H4 (cell line): ENCODE results near the gene ELOVL6. TPM values are rescaled to one million over a fixed set of nuclear protein-coding genes. Genes with fewer than 3 reads are reported as not detected.
A peak's percentile ranks its signal among the peaks of the same experiment; 100 is the strongest.
"Not testable (repeated sequence)": the region's sequence is repeated elsewhere in the genome, so short reads cannot be mapped to it uniquely, and the experiment has no call there.

Source experiments
- DNase-seq: peaks from one replicate; pipeline ENCODE4 v3.0.0-alpha.2; 2015; ENCODE audit warnings: low spot score
- total RNA-seq: library from RNA; depleted of rRNA; stranded (reverse); fragments of >200 nt; shearing (Covaris generic); gene quantifications from 2 replicates; pipeline ENCODE4 v1.2.3, GENCODE V29; 2014

ELOVL6 gene
- total RNA-seq, 1 experiment from 2014 or later, result 9.3 TPM

DNA sequence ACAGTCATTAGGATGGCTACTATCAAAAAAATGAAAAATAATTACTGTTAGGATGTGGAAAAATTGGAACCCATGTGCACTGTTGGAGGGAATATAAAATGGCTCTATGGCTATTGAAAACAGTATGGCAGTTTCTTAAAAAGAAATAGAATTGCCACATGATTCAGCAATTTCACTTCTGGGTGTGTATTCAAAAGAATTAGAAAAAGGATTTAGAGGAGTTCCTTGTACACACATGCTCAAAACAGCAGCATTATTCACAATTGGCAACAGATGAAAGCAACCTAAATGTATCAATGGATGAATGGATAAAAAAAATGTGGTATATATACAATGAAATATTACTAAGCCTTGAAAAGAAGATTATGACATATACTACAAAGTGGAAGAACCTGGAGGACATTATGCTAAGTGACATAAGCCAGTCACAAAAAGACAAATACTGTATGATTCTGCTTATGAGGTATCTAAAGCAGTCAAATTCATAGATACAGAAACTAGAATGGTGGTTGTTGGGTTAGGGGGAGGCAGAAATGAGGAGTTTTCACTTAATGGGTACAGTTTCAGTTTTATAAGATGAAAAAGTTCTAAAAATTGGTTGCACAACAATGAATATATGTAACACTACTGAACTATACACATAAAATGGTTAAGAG lies 123.2 kb downstream of the ELOVL6 start:
- no peak for DNase-seq

DNA sequence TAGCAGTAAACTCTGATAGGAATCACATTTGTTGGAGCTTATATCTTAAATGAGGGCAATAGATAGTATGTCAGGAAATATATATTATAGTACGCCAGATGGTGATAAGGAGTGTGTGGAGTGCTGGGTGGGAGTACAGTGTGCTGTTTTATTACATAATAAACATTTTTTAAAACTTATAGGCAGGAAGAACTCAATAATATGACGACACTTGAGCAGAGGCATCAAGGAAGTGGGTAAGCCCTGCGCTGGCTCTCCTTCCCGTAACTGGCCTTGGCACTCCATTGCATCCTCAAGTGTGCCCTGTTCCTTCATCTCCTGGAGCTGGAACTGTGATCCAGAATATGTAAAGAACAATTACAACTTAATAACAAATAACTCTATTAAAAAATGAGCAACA lies 123.8 kb downstream of the ELOVL6 start:
- no peak for DNase-seq

GRCh38 chr4:110073053-110073845 lies 125.2 kb downstream of the ELOVL6 start:
- no peak for DNase-seq

- DNase-seq, result no peak
Measured at GRCh38 chr4:110071466-110071865, 126.9 kb downstream of the ELOVL6 start.

DNA sequence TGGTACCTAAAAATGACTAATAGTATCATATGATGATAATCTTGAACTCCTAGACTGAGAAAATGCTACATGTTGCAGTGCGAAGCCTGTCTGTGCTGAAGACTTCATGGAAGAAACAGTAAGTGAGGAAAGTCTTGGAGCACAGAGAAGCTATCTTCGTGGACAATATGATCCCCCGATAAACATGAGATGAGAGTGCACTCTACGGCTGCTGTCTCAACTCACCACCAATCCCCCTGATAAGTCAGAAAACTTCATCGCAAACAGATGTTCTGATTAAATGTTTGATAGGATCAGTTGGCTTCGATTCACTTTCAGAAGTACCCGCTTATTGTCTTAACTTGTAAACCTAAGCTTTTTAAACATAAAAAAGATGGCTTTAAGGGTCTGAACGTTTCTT lies 130.2 kb downstream of the ELOVL6 start:
- DNase-seq, result no peak

GRCh38 chr4:110064934-110065333 lies 133.5 kb downstream of the ELOVL6 start:
- DNase-seq, result no peak

- no peak for DNase-seq
Measured at GRCh38 chr4:110064295-110064694, 134.1 kb downstream of the ELOVL6 start.

GRCh38 chr4:110062166-110062565 lies 136.2 kb downstream of the ELOVL6 start:
- DNase-seq, result no peak

- no peak for DNase-seq
Measured at GRCh38 chr4:110061076-110061475, 137.3 kb downstream of the ELOVL6 start.

DNA sequence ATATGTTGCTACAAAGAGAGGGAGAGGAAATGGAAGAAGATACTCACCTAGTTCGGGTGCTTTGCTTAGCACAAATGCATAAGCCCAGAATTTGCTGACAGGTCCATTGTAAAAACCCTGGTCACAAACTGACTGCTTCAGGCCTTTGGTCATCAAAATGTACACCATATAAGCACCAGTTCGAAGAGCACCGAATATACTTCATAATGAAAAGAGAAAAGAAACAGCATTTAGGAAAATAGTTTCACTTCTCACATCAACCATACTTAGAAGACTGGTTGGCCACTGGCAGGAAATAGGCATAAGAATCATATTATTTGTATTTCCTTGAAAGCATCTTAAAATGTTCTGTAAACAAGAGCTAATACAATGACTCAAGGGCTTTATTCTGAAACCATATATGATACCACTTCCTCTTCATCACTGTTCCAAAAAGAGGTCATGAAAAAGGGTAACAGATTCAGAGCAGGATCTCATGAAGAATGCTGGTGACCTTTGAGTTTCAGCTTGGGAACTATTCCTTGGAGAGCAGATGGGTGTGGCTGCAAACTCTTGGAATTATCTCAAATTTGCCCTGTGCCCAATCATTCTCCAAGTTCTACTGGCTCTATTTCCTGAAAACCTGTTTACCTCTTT lies 138.7 kb downstream of the ELOVL6 start:
- DNase-seq, result no peak

- DNase-seq, result no peak
Measured at GRCh38 chr4:110058677-110059076, 139.7 kb downstream of the ELOVL6 start.

DNA sequence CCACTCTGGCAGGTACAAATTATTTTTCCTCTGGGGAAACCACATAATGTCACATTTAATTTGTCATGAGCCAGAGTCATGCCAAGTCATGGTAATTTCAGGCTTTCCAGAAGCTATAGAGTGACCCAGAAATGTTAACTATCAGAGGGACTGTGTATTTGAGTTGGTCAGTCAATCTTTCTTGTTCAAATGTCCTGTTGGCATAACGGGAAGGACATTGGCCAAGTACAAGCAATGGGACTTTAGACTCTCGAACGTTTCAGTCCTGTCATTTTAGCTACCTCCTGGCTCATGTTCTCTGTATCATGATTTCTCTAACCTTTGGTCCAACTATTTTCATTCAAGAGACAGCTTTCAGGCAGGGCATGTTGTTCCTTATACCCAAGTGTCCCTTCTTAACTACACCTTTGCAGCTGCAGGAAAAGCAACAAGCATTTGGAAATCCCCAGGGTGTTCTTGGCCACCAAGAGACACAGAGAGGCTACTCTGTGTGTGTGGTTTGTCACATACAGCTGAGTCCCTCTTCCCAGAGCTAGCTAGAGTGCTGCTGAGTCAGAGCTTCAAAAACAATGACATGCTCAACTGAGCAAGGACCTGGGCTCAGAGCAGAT lies 143.2 kb downstream of the ELOVL6 start:
- peak; percentile 22 for DNase-seq

GRCh38 chr4:110049951-110050925 lies 148.2 kb downstream of the ELOVL6 start:
- peak; percentile 14 for DNase-seq

- DNase-seq, result no peak
Measured at GRCh38 chr4:110046588-110047049, 151.8 kb downstream of the ELOVL6 start.

DNA sequence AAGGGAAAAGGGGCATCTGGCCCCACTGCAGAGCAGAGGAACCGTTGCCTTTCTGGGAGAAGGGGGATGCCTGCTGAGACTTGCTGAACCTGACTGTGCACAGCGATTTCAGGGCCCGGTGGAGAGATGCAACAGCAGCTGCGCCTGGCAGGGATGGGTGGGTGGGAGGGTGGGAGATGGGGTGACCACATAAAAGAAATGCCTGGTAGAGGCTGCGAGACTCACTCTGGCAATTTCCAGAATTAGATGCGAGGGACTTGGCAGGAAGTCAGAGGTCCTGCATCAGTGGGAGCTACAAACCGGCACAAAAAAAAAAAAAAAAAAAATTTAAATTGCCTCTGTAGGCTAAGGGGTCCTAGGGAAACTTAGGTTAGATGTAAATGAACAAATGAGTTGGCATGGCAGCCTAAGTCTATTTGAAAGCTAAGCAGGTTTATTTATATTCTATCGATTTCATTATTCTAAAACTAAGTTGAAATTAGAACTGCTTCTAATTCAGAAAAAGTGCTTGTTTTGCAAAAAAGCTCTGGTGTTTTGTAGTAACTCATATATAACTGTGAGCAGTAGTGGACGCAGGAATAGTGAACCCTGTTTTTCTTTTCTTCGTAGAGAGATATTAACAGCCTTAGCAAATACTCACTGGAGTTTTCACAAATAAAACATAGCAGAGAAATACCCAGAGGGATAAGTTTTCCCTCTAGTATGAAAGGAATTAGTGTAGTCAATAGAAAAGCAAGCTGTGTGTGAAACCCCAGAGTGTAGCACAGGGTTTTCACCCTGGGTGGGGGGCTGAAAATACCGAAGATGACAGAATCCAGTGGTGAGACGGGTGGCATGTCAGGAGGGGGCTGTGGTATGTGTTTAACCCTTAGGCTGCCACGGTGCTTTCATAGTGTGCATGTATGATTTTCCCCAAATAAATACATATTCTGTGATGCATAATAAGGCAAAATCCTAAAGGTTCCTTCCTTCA lies 155.6 kb downstream of the ELOVL6 start:
- DNase-seq, result no peak

- no peak for DNase-seq
Measured at GRCh38 chr4:110041735-110042134, 156.7 kb downstream of the ELOVL6 start.

DNA sequence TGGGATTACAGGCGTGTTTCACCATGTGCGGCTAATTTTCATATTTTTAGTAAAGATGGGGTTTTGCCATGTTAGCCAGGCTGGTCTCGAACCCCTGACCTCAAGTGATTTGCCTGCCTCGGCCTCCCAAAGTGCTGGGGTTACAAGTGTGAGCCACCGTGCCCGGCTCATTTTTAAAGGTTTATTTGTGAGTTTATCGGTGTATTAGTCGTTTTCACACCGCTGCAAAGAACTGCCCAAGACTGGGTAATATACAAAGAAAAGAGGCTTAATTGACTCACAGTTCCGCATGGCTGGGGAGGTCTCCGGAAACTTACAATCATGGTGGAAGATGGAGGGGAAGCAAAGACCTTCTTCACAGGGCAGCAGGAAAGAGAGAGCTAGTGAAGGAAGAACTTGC lies 159.3 kb downstream of the ELOVL6 start:
- DNase-seq, result not testable (repeated sequence)

DNA sequence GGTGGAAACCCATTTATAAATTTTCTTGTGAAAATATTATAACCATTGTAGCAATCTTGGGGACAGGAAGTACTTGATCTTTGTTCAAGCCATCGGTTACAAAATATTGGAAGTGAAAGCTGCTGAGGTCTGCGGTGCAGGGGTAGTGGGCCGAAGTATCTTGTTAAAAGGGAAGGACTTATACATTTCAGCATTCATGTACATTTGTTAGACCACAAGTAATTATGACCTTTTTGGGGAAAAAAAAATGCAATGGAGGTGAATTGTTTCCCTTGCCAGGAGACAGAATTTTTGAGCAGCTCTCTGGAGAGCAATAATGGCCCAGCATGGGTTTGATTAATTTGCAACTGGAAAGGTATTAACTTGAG lies 164.4 kb downstream of the ELOVL6 start:
- no peak for DNase-seq

DNA sequence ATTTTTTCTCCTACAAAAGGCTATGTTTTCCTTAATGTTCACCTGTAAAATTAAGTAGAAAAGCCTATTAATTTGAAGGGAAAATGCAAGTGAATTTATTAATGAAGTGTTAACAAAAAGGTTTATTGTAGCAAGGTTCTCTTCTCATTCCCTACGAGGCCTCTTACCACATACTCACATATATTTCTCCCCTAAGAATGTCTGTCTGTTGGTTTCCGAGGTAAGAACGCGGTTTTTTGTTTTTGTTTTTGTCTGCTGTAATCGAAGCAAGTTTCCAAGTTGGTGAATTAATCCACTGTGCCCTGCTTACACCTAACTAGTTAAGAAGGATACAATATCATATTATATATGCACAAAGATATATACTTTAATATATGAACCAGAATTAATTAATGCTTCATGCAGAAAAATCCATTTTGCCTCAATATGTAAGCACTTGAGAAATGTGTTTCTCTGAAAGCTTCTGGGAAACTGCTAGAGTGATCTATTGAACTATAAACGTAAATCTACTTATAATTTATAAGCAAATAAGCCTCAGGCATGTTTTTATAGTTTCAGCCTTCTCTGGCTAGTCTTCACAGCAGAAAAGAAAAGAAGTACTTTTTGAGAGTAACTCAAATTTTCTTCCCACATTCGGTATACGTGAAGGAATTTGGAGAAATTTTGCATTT lies 164.9 kb downstream of the ELOVL6 start:
- DNase-seq, result no peak
